CD4-positive, alpha-beta T cell treated with Interleukin-15 for 4 hours (primary cell): ENCODE measurements around the gene MPP1.
A peak's percentile ranks its signal among the peaks of the same experiment; 100 is the strongest.

ENCODE experiments used
- DNase-seq: peaks from one replicate; pipeline ENCODE4 v3.0.0-alpha.2; 2020; ENCODE audit warnings: low spot score

The MPP1 gene

GRCh38 chrX:154812341-154813101 is 7.2 kb upstream of the MPP1 start:
- no peak for DNase-seq

DNA sequence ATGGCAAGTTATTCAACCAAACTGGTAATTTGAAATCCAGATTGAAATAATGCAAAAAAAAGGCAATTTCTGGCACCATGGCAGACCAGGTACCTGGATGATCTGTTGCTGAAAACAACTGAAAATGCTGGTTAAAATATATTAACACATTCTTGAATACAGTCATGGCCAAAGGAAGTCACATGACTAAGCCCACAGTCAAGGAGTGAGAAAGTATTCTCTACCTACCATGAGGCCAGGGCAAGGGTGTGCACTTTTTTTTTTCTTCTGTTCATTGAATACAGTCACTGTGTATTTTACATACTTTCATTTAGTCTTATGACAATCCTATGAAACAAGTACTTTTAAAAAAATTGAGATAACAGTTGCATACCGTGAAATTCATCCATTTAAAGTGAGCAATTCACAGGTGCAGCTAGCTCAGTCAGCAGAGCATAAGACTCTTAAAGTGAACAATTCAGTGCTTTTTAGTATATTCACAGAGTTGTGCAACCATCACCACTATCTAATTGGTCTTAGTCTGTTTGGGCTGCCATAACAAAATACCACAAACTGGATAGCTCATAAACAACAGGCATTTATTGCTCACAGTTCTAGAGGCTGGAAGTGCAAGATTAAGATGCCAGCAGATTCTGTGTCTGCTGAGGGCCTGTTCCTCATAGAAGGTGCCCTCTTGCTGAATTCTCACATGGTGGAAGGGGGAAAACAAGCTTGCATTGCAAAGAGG is 4.8 kb upstream of the MPP1 start:
- DNase-seq, result peak; percentile 7

- no peak for DNase-seq
These were observed 1.7 kb upstream of the MPP1 start for GRCh38 chrX:154806837-154807501.

DNA sequence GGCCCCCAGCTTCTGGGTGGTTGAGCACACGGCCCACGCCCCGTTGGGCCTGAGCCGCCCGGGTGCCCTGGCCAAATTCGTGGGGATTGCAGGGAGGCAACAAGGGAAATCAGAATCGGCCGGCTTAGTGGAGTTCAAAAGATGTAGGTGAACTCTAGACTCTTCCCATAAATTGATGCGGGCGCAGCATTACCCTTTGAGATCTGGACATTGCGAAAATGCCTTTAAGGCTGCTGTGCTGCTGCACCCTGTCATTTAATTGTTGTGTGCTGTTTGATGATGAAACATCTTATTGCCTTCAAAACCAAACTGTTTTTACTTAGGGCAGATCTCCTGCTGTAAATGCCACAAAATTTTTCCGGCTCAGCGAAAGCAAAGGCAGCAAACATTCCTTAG is 409 bp upstream of the MPP1 start:
- no peak for DNase-seq

DNA sequence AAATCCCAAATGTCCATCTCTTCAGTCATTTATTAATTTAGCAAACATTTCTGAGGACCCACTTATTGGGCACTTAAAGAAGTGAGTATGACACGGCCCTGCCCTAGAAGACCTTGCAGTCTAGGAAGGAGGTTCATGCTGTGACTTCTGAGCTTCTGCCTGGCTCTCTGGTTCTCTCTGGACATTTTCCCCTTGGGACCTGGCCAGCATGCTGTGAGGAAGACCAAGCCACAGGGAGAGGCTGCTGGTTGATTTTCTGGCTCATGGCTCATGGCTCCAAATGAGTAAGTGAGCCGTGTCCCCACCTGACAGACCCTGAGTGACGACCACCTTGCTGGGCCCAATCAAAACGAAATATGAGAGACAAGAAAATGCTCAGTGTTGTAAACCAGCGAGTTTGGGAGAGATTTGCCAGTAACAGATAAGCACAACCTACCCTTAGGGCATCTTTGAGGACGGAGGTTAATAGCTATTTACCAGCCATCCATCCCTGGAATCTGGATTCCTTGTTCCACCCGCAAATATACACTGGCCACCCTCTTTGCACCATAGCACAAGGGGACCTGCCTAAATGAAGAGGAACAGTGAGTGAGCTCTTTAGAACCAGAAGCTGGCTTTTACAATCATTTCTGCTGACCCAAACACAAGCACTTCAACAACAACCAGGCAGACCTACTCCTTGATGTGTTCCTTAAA is 876 bp downstream of the MPP1 start:
- DNase-seq, result no peak

DNA sequence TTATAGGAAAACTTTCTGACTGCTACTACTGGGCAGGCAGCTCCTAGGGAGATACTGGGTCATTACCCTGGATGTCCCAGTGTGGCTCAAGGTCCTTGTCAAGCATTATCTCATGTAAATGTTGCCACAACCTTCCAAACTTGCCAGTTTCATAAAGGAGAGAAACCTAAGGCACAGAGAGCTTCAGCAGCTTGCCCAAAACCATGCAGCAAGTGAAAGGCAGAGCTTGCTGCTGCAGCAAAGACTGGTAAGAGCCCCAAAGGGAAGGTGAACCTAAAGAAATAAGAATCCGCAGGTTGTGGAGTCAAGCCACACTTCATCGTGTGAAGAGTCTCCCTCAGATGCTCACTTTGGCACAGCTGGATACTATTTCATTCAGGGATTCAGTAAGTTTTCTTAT is 2.3 kb downstream of the MPP1 start:
- DNase-seq, result no peak

GRCh38 chrX:154800478-154801210 is 4.6 kb downstream of the MPP1 start:
- DNase-seq, result no peak

DNA sequence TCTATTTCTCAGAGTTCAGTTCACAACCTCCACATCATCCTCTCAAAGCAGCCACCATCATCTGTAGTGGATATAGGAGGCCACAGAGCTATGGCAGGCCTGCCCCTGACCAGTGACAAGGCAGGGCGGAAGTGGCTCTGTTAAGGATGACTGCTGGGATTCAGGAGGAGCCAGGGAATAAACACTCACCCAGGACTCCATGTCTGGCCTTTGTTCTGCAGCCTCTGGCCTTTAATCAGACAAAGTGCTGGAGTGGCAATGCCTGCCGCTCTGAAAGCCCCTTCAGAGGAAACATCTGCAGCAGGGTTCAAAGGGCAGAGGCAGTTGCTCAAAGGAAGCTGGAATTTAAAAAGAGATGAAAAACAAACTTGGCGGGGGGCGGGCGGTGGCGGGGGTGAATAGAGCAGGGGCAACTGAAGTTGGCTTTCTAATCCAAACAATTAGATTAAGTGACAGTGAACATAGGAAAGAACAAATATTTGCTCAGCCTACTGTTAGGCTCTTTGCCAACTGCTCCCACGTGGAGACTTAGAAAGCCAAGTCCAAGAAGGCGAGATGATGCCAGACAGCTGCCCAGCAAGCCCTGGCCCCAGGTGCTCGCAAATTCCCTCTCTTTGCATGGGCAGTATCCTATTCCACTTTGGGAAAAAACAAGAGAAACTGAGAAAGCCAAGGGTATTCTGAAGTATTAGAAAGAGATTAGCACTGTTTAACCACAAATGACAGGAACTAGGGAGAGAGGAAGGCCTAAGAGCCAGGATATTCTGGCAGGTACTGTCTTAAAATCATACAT is 5.5 kb downstream of the MPP1 start:
- no peak for DNase-seq

DNA sequence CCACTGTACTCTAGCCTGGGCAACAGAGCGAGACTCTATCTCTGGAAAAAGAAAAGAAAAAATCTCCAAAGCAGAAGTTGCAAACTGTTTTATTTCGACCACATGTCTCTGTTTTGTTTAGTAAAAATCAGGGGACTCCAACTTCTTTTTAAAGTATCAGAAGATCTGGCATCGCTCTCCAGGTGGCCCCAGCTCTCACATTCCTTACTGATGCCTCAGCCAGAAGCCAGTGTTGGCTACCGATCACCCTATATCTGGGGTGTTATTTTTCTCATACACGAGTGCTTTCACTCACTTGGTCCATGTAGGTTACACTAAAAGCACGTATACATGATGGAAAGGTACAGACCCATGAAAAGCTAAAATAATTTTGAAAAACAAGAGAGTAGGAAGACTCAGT is 8.3 kb downstream of the MPP1 start:
- no peak for DNase-seq

GRCh38 chrX:154795016-154795415 is 10.3 kb downstream of the MPP1 start:
- DNase-seq, result no peak

GRCh38 chrX:154793084-154793795 is 12.0 kb downstream of the MPP1 start:
- DNase-seq, result no peak

GRCh38 chrX:154791939-154792338 is 13.3 kb downstream of the MPP1 start:
- DNase-seq, result no peak

DNA sequence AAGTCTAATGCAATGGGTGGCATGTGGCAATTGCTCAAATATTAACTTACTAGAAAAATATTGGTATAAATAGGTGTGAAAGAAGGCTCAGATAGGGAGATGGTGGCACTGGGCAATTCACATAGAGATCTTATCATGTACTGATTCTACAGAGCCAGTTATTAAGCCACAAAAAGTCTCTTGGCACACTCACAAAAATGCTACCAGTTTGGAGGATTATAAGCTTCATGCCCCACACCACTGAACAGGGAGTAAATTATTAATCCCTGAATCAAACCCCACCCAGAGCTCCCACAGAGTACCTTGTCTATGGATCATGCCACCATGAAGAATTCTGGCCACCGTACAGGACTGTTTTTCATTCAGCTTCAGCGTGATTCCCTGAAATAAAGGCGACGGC is 13.8 kb downstream of the MPP1 start:
- no peak for DNase-seq

GRCh38 chrX:154785716-154786115 is 19.6 kb downstream of the MPP1 start:
- no peak for DNase-seq

- DNase-seq, result no peak
These were observed 20.9 kb downstream of the MPP1 start for GRCh38 chrX:154784149-154784995.

- DNase-seq, result no peak
These were observed 24.3 kb downstream of the MPP1 start for GRCh38 chrX:154780968-154781367.

GRCh38 chrX:154779261-154779660 is 26.0 kb downstream of the MPP1 start:
- DNase-seq, result no peak

GRCh38 chrX:154776753-154777152 is 28.5 kb downstream of the MPP1 start:
- DNase-seq, result no peak
